NB4 (cell line): ENCODE data around the gene ZNF740.

Source experiments
- CTCF ChIP-seq: IDR thresholded peaks from one replicate; pipeline ENCODE4 v1.5.1; 2012; ENCODE audit warnings: low read depth, low read length
- POLR2A ChIP-seq: IDR thresholded peaks from 2 replicates; pipeline ENCODE4 v1.6.1; 2011; ENCODE audit warnings: mild to moderate bottlenecking; ENCODE audit not compliant: insufficient read length; ENCODE audit errors: extremely low read depth

DNA sequence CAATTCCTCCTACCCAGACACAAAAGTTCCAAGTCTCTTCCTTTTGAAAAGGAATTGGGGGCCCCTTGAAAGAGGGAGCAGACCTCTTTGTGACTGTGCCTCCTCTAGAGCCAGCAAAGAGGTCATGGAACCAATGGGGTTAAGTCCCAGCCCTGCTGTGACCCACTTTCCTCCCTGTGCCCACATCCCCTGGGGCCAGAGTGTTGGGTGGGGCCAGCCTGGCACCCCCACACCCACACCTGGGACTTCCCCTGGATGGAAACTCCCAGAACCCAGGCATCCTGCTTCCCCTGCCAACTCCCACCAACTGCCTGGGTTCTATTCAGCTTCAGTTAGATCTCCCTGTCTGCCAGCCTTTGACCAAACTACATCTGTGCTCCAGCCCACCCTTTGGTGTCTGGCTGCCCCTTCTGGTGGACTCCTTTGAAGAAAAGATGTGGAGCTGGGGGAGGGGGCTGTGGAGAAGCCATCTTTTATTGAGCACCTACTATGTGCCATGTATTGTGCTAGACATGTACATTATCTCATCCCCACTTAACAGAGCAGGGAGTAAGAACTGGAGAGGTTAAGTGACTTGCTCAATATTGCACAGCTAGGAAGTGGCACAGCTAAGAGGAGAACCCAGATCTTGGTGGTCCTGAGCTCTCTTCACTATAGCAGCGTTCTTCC is 56.1 kb downstream of the ZNF740 start:
- TF ChIP-seq CTCF (no peak), POLR2A (no peak)
